Loucy (cell line): ENCODE results near the gene TOMM6.

ENCODE experiments used
- H2AFZ ChIP-seq: fragments of 200-600 bp; sonication (generic); 2 replicates; pipeline ENCODE4 v1.6.0; 2016; ENCODE audit warnings: antibody characterized with exemption, mild to moderate bottlenecking, low read length, moderate library complexity
- H3F3A ChIP-seq: fragments of 200-600 bp; 2 replicates; pipeline ENCODE4 v1.6.0; 2016; ENCODE audit warnings: antibody characterized with exemption, low read depth, mild to moderate bottlenecking
- H3K27me3 ChIP-seq: fragments of 200-600 bp; sonication (generic); 2 replicates; pipeline ENCODE4 v1.6.1; 2014; ENCODE audit warnings: low read length, mild to moderate bottlenecking; ENCODE audit not compliant: insufficient read depth, poor library complexity, severe bottlenecking
- H3K36me3 ChIP-seq: fragments of 200-600 bp; sonication (generic); 2 replicates; pipeline ENCODE4 v1.6.1; 2016; ENCODE audit warnings: low read length; ENCODE audit not compliant: insufficient read depth
- H3K4me1 ChIP-seq: fragments of 200-600 bp; sonication (generic); 2 replicates; pipeline ENCODE4 v1.5.1; 2014; ENCODE audit warnings: low read length, mild to moderate bottlenecking; ENCODE audit not compliant: insufficient read depth, poor library complexity, severe bottlenecking
- H3K4me2 ChIP-seq: fragments of 200-600 bp; sonication (generic); 2 replicates; pipeline ENCODE4 v1.6.0; 2014; ENCODE audit warnings: antibody characterized with exemption, low read length, low read depth, mild to moderate bottlenecking; ENCODE audit not compliant: poor library complexity, severe bottlenecking
- H3K4me3 ChIP-seq: fragments of 200-600 bp; sonication (generic); 2 replicates; pipeline ENCODE4 v1.5.1; 2014; ENCODE audit warnings: low read length, mild to moderate bottlenecking, mixed read lengths; ENCODE audit not compliant: poor library complexity, severe bottlenecking
- H3K79me2 ChIP-seq: fragments of 200-600 bp; sonication (generic); 2 replicates; pipeline ENCODE4 v1.6.1; 2014; ENCODE audit warnings: low read length; ENCODE audit not compliant: insufficient read depth
- H3K9ac ChIP-seq: fragments of 200-600 bp; sonication (generic); 2 replicates; pipeline ENCODE4 v1.6.0; 2014; ENCODE audit warnings: mild to moderate bottlenecking, low read depth, low read length, moderate library complexity; ENCODE audit not compliant: poor library complexity, severe bottlenecking
- H3K9me2 ChIP-seq: fragments of 200-600 bp; sonication (generic); replicated peaks from 2 replicates; pipeline ENCODE4 v1.6.1; 2016; ENCODE audit warnings: low read depth, low read length, mixed read lengths
- H3K9me3 ChIP-seq: fragments of 200-600 bp; sonication (generic); 2 replicates; pipeline ENCODE4 v1.6.1; 2014; ENCODE audit warnings: mild to moderate bottlenecking, antibody characterized with exemption, low read length, low read depth; ENCODE audit not compliant: insufficient read depth
- H4K20me1 ChIP-seq: fragments of 200-600 bp; sonication (generic); 2 replicates; pipeline ENCODE4 v1.6.0; 2014; ENCODE audit warnings: antibody characterized with exemption, low read length, mild to moderate bottlenecking; ENCODE audit not compliant: insufficient read depth, poor library complexity, severe bottlenecking
- CTCF ChIP-seq: fragments of 200-600 bp; sonication (generic); conservative IDR thresholded peaks from 2 replicates; pipeline ENCODE4 v1.5.1; 2014; ENCODE audit warnings: mild to moderate bottlenecking, antibody characterized with exemption, low read length
- EZH2phosphoT487 ChIP-seq: fragments of 200-600 bp; IDR thresholded peaks from 2 replicates; pipeline ENCODE4 v1.6.1; 2018; ENCODE audit warnings: antibody characterized with exemption, mild to moderate bottlenecking, moderate library complexity, borderline replicate concordance

Gene TOMM6

GRCh38 chr6:41758641-41759035 lies 28.9 kb upstream of the TOMM6 start:
- H4K20me1 ChIP-seq, result no peaks in the 10 kb centered on the region
- no peak overlapping the region for H3K4me3 ChIP-seq
- no peaks in the 10 kb centered on the region for H3F3A ChIP-seq
- no peak overlapping the region for H3K9ac ChIP-seq
- no peaks in the 10 kb centered on the region for H3K36me3 ChIP-seq
- H2AFZ ChIP-seq, result no peak overlapping the region
- no peaks in the 10 kb centered on the region for H3K9me3 ChIP-seq
- H3K4me2 ChIP-seq, result no peak overlapping the region
- H3K9me2 ChIP-seq, result no peaks in the 10 kb centered on the region
- H3K27me3 ChIP-seq, result no peaks in the 10 kb centered on the region
- TF ChIP-seq EZH2phosphoT487, result no peak
- TF ChIP-seq CTCF, result no peak
- H3K79me2 ChIP-seq, result no peaks in the 10 kb centered on the region
- peaks cover 21% of the 10 kb centered on the region for H3K4me1 ChIP-seq

- no peaks in the 10 kb centered on the region for H3K9me2 ChIP-seq
- no peak overlapping the region for H3K4me3 ChIP-seq
- H3F3A ChIP-seq, result no peaks in the 10 kb centered on the region
- no peak overlapping the region for H3K9ac ChIP-seq
- no peaks in the 10 kb centered on the region for H3K27me3 ChIP-seq
- H3K4me1 ChIP-seq, result peaks cover 21% of the 10 kb centered on the region
- H2AFZ ChIP-seq, result no peak overlapping the region
- no peaks in the 10 kb centered on the region for H3K79me2 ChIP-seq
- no peaks in the 10 kb centered on the region for H3K9me3 ChIP-seq
- H3K4me2 ChIP-seq, result no peak overlapping the region
- no peak for TF ChIP-seq EZH2phosphoT487
- no peak for TF ChIP-seq CTCF
- no peaks in the 10 kb centered on the region for H4K20me1 ChIP-seq
- H3K36me3 ChIP-seq, result no peaks in the 10 kb centered on the region
Measured at GRCh38 chr6:41759106-41759904, 28.2 kb upstream of the TOMM6 start.

DNA sequence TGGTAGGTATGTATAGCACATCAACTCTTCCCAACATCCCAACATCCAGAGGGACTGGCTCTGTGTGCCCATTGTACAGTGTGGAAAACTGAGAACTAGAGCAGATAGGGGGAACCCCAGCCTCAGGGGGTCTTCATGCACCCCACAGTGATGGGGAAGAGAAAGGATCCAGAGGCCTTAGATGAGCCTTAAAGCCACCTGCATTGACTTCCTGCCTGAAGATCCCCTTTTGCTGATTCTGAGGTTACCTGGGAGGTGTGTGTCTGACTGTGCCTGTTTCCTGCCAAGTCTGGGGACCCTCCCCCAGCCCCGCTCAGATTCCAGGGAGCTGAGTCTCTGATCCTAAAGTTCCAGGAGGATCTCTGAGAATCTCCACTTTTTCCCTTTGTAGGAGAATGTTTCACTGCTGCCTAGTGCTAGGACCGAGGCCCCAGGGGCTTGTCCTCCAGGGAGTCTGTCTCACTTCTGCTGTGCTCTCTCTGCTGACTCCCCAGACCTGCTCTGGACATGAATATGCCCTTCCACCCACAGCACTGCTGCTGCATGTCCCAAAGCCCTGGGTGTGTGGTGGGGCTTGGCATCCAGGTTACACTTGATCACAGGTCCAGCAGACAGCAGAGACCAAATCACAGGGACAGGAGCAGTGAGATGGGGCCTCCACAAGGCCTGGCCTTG lies 27.5 kb upstream of the TOMM6 start:
- H4K20me1 ChIP-seq, result no peaks in the 10 kb centered on the region
- H2AFZ ChIP-seq, result no peak overlapping the region
- no peak overlapping the region for H3K9ac ChIP-seq
- H3K27me3 ChIP-seq, result no peaks in the 10 kb centered on the region
- H3K4me1 ChIP-seq, result peaks cover 21% of the 10 kb centered on the region
- H3K9me2 ChIP-seq, result no peaks in the 10 kb centered on the region
- no peaks in the 10 kb centered on the region for H3K79me2 ChIP-seq
- H3K4me3 ChIP-seq, result no peak overlapping the region
- no peaks in the 10 kb centered on the region for H3F3A ChIP-seq
- no peak overlapping the region for H3K4me2 ChIP-seq
- H3K36me3 ChIP-seq, result no peaks in the 10 kb centered on the region
- TF ChIP-seq CTCF, result no peak
- no peak for TF ChIP-seq EZH2phosphoT487
- no peaks in the 10 kb centered on the region for H3K9me3 ChIP-seq
